ENCODE measurements around the gene IKZF1.

The IKZF1 gene

DNA sequence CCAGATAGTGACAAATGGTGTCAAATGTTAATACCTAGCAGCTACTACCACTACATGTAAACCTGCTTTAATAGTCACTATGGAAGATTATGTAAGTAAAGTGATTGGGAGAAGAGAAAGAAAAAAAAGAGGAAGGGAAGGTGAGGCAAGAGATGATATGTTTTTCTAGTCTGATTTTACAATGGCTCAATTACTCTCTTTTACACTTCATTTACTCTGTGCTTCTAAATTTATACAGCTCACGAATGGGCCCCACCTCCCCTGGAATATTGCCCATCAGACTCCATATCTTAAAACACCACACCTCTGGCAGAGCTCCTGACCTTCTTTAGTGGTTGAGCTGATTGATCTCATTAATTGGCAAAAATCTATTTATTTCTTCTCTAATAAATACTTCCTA, 28.0 kb upstream of the IKZF1 start:
- TF ChIP-seq, protein P1, sequence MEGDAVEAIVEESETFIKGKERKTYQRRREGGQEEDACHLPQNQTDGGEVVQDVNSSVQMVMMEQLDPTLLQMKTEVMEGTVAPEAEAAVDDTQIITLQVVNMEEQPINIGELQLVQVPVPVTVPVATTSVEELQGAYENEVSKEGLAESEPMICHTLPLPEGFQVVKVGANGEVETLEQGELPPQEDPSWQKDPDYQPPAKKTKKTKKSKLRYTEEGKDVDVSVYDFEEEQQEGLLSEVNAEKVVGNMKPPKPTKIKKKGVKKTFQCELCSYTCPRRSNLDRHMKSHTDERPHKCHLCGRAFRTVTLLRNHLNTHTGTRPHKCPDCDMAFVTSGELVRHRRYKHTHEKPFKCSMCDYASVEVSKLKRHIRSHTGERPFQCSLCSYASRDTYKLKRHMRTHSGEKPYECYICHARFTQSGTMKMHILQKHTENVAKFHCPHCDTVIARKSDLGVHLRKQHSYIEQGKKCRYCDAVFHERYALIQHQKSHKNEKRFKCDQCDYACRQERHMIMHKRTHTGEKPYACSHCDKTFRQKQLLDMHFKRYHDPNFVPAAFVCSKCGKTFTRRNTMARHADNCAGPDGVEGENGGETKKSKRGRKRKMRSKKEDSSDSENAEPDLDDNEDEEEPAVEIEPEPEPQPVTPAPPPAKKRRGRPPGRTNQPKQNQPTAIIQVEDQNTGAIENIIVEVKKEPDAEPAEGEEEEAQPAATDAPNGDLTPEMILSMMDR (conservative IDR thresholded peaks at IDR 0.05; ENCODE audit: low read depth, low read length): no peak
- no peaks in the 10 kb centered on the region for H3K27me3 ChIP-seq (ENCODE audit: insufficient read depth, low read depth)
- no peak overlapping the region for H3K9ac ChIP-seq
- no peaks in the 10 kb centered on the region for H3K79me2 ChIP-seq (ENCODE audit: insufficient read depth, low read depth)
- H3K27ac ChIP-seq: no peak overlapping the region
- no peak overlapping the region for H3K4me2 ChIP-seq
- H3K4me3 ChIP-seq (IDR thresholded peaks at IDR 0.05; ENCODE audit: insufficient read depth, low read depth, low read length): no peak overlapping the region
- no peak overlapping the region for H2AFZ ChIP-seq (ENCODE audit: low read depth)
- no peaks in the 10 kb centered on the region for H4K20me1 ChIP-seq (ENCODE audit: insufficient read depth)
- no peaks in the 10 kb centered on the region for H3K36me3 ChIP-seq (ENCODE audit: insufficient read depth)
- H3K4me1 ChIP-seq (ENCODE audit: low read depth, poor library complexity, severe bottlenecking): no peaks in the 10 kb centered on the region

DNA sequence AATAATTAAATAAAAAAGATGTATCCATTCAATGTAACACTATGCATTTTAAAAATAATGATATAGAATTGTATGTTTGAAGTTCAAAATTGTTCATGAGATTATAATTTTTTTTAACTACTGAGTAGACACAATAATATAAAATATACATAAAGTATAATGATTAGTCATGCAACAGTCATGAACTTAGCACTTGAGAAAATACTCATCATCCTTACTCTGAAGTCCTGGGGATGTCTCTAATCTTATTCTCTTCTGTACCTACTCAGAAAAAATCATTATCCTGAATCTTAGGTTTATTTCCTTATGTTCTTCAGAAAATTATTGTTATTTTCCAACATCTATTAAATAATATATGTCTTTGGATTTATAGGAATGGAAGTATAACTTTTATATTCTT, 26.4 kb upstream of the IKZF1 start:
- Histone ChIP-seq H3K4me3 (IDR thresholded peaks at IDR 0.05; ENCODE audit: insufficient read depth, low read depth, low read length) (no peak overlapping the region), H3K4me2 (no peak overlapping the region), H3K9ac (no peak overlapping the region), H3K79me2 (ENCODE audit: insufficient read depth, low read depth) (no peaks in the 10 kb centered on the region), H4K20me1 (ENCODE audit: insufficient read depth) (no peaks in the 10 kb centered on the region), H2AFZ (ENCODE audit: low read depth) (no peak overlapping the region), H3K27ac (no peak overlapping the region), H3K4me1 (ENCODE audit: low read depth, poor library complexity, severe bottlenecking) (no peaks in the 10 kb centered on the region), H3K27me3 (ENCODE audit: insufficient read depth, low read depth) (no peaks in the 10 kb centered on the region), H3K36me3 (ENCODE audit: insufficient read depth) (no peaks in the 10 kb centered on the region)
- TF ChIP-seq, protein P1 (conservative IDR thresholded peaks at IDR 0.05; ENCODE audit: low read depth, low read length): no peak

DNA sequence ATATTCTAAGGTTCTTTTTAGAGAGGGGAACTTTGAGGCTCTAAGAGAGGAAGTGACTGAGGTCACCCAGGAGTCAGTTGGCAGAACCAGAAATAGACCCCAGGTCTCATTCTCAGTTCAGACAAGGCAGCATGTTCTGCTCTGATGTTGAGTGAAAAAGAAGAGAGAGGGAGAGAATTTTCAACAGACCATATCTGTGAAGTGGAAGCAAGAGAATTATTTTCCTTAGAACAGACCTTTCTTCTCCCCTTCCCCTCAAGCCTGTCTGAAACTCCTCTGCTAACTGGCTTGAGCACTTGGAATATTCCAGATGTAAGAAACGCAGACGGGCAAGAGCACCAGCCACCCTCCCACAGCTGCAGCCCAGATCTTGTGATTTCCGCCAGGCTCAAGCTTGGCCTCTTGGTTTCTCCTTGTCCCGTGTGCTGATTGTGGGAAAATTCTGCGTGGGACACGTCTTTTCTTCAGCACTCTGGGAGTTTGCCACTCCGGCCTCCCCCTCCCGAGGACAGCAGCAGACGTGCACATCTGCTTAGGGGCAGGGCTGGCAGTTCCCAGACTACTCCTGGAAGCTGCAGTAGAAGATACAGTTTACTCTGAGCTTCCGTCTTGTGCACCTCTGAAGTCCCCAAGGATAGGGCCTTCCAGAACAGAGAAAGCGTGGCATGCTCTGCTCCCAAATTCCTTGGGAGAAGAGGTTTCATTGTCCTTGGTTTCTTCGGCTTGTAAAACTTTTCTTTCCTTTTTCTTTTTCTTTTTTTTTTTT, 22.7 kb upstream of the IKZF1 start:
- Histone ChIP-seq H3K9ac (no peak overlapping the region), H3K36me3 (ENCODE audit: insufficient read depth) (no peaks in the 10 kb centered on the region), H3K4me3 (IDR thresholded peaks at IDR 0.05; ENCODE audit: insufficient read depth, low read depth, low read length) (no peak overlapping the region), H3K27ac (no peak overlapping the region), H2AFZ (ENCODE audit: low read depth) (no peak overlapping the region), H3K4me1 (ENCODE audit: low read depth, poor library complexity, severe bottlenecking) (no peaks in the 10 kb centered on the region), H3K79me2 (ENCODE audit: insufficient read depth, low read depth) (no peaks in the 10 kb centered on the region), H3K27me3 (ENCODE audit: insufficient read depth, low read depth) (no peaks in the 10 kb centered on the region), H4K20me1 (ENCODE audit: insufficient read depth) (no peaks in the 10 kb centered on the region), H3K4me2 (no peak overlapping the region)
- TF ChIP-seq, protein P1 (conservative IDR thresholded peaks at IDR 0.05; ENCODE audit: low read depth, low read length): no peak

DNA sequence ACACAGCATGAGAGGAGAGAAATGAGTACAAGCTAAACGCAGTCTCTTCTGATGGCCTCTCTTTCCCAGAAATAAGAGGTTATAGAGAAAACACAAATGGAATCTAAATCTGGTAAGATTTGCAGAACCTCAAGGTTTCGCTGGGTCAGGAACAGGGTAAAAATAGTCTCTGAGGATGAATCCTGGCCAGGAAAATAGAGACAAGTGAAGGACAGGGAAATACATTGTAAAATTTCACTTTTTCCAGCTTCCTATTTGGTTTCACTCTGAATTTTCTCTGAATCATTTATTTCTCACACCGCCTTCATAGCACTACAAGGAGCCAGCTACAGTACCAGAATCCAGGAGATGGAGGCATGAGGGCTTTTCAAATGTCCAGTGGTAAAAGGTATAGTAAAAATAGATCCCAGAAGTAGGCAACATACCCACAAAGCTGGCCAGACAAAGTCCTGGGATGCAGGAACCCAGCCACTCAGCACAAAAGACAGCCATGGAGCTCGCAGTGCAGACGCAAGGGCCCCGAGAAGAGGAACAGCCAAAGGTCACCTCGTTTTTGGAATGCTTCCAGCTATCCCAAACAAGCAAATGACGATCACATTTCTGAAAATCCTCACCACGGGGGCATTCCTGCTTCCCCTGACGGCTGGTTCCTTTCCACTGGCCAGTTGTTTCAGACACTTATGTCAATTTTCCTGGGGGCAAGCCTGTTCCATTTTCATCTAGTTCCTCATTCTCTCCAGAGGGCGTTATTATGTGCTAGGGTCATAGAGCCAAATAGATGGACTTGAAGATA, 21.5 kb upstream of the IKZF1 start:
- H2AFZ ChIP-seq (ENCODE audit: low read depth): no peak overlapping the region
- no peaks in the 10 kb centered on the region for H3K4me1 ChIP-seq (ENCODE audit: low read depth, poor library complexity, severe bottlenecking)
- no peaks in the 10 kb centered on the region for H3K27me3 ChIP-seq (ENCODE audit: insufficient read depth, low read depth)
- TF ChIP-seq, protein P1 (conservative IDR thresholded peaks at IDR 0.05; ENCODE audit: low read depth, low read length): no peak
- H4K20me1 ChIP-seq (ENCODE audit: insufficient read depth): no peaks in the 10 kb centered on the region
- H3K4me2 ChIP-seq: no peak overlapping the region
- H3K79me2 ChIP-seq (ENCODE audit: insufficient read depth, low read depth): no peaks in the 10 kb centered on the region
- no peaks in the 10 kb centered on the region for H3K36me3 ChIP-seq (ENCODE audit: insufficient read depth)
- H3K4me3 ChIP-seq (IDR thresholded peaks at IDR 0.05; ENCODE audit: insufficient read depth, low read depth, low read length): no peak overlapping the region
- H3K9ac ChIP-seq: no peak overlapping the region
- no peak overlapping the region for H3K27ac ChIP-seq
